Caco-2 (cell line): Measurements from ENCODE around the gene ZNF728. TPM values are rescaled to one million over a fixed set of nuclear protein-coding genes. Genes with fewer than 3 reads are reported as not detected.
"Not testable (repeated sequence)": the region's sequence is repeated elsewhere in the genome, so short reads cannot be mapped to it uniquely, and the experiment has no call there.

Source experiments
- BruUV-seq: library from RNA; stranded (reverse); fragments of 400-500 nt; replicated peaks from 2 replicates; lab custom pipeline; 2021; lab: Mats Ljungman, UMichigan
- CTCF ChIA-PET: fragments of 300-600 bp; sonication (Branson Sonifier 250); formaldehyde crosslinking; loops from one replicate; lab custom pipeline; 2022; ENCODE audit warnings: antibody characterized with exemption; lab: Charles Lee
- POLR2A ChIA-PET: fragments of 300-600 bp; sonication (Branson Sonifier 250); formaldehyde crosslinking; loops from one replicate; lab custom pipeline; 2022; ENCODE audit warnings: antibody characterized with exemption; lab: Charles Lee
- DNase-seq, 2 experiments: peaks; one replicate each; pipeline versions ENCODE4 v3.0.0 to v3.0.0-alpha.2; 2020 to 2022
- H3K27me3 ChIP-seq: replicated peaks from 2 replicates; pipeline ENCODE4 v1.6.0; 2011; ENCODE audit warnings: low read length; ENCODE audit not compliant: control insufficient read depth, insufficient read depth
- H3K36me3 ChIP-seq: 2 replicates; pipeline ENCODE4 v1.5.1; 2011; ENCODE audit warnings: low read length; ENCODE audit not compliant: control insufficient read depth, insufficient read depth
- H3K4me1 ChIP-seq: fragments of 250-450 bp; sonication (Bioruptor Pico); 2 replicates; pipeline ENCODE4 v1.5.1; 2020; ENCODE audit warnings: mild to moderate bottlenecking
- H3K4me3 ChIP-seq: 2 replicates; pipeline ENCODE4 v1.5.1; 2011; ENCODE audit warnings: low read depth, mild to moderate bottlenecking, control low read depth, low read length
- H3K9me3 ChIP-seq: fragments of 250-450 bp; sonication (Bioruptor Pico); 2 replicates; pipeline ENCODE4 v1.5.1; 2020; ENCODE audit warnings: mild to moderate bottlenecking, moderate library complexity
- H3K27ac Mint-ChIP-seq: one replicate; pipeline ENCODE4 v1.8.0; 2022; ENCODE audit warnings: mixed read lengths; ENCODE audit not compliant: unreplicated experiment
- H3K27me3 Mint-ChIP-seq: one replicate; pipeline ENCODE4 v1.8.0; 2022; ENCODE audit warnings: mixed read lengths; ENCODE audit not compliant: insufficient read depth, unreplicated experiment
- H3K36me3 Mint-ChIP-seq: one replicate; pipeline ENCODE4 v1.8.0; 2022; ENCODE audit warnings: mild to moderate bottlenecking, mixed read lengths; ENCODE audit not compliant: insufficient read depth, unreplicated experiment
- H3K4me1 Mint-ChIP-seq: one replicate; pipeline ENCODE4 v1.8.0; 2022; ENCODE audit warnings: low read depth, mixed read lengths; ENCODE audit not compliant: unreplicated experiment
- H3K4me3 Mint-ChIP-seq: one replicate; pipeline ENCODE4 v1.8.0; 2022; ENCODE audit warnings: mild to moderate bottlenecking, moderate library complexity, mixed read lengths; ENCODE audit not compliant: unreplicated experiment
- H3K9me3 Mint-ChIP-seq: one replicate; pipeline ENCODE4 v1.8.0; 2022; ENCODE audit warnings: mixed read lengths; ENCODE audit not compliant: unreplicated experiment
- CTCF ChIP-seq, 2 experiments: fragments of 200-600 bp in 1 of 2; IDR thresholded peaks; 1 replicate in 1 of 2; 2 replicates in 1 of 2; pipeline versions ENCODE4 v1.5.1 to v1.8.0; 2011 to 2022; ENCODE audit warnings: antibody characterized with exemption in 1 of 2, control low read depth in 1 of 2, inconsistent platforms in 1 of 2, low read depth in 1 of 2, low read length in 1 of 2, mild to moderate bottlenecking in 1 of 2, moderate library complexity in 1 of 2; ENCODE audit not compliant: insufficient read depth in 1 of 2, severe bottlenecking in 1 of 2, unreplicated experiment in 1 of 2
- intact Hi-C: fragments of 100-400 bp; cut with micrococcal nuclease; formaldehyde crosslinking; loops from one replicate; pipeline ENCODE4 v1.10.0; 2022; ENCODE audit not compliant: unreplicated experiment
- total RNA-seq: library from RNA; stranded (reverse); gene quantifications from 2 replicates; pipeline ENCODE4 v1.2.3, GENCODE V29; 2022

Gene ZNF728
- total RNA-seq, 1 experiment from 2014 or later, result not detected

GRCh38 chr19:23046743-23047142 lies 43.8 kb upstream of the ZNF728 start:
- no peak overlapping the region for H3K27ac Mint-ChIP-seq
- no TSS peak for BruUV-seq
- Histone ChIP-seq H3K36me3 (no peaks in the 10 kb centered on the region), H3K9me3 (no peaks in the 10 kb centered on the region), H3K4me3 (no peak overlapping the region), H3K4me1 (no peaks in the 10 kb centered on the region), H3K27me3 (no peaks in the 10 kb centered on the region)
- H3K4me3 Mint-ChIP-seq, result no peak overlapping the region
- H3K4me1 Mint-ChIP-seq, result no peaks in the 10 kb centered on the region
- intact Hi-C loops, result no loop called here
- H3K36me3 Mint-ChIP-seq, result no peaks in the 10 kb centered on the region
- DNase-seq, result no peak
- H3K9me3 Mint-ChIP-seq, result peaks cover 38% of the 10 kb centered on the region
- ChIA-PET POLR2A (no interaction called here), CTCF (no interaction called here)
- no peaks in the 10 kb centered on the region for H3K27me3 Mint-ChIP-seq
- TF ChIP-seq CTCF (IDR thresholded peaks at IDR 0.05; ENCODE audit: insufficient read depth in 1 of 2, low read depth in 1 of 2, low read length in 1 of 2, severe bottlenecking in 1 of 2, unreplicated experiment in 1 of 2), result no peak

- no peaks in the 10 kb centered on the region for H3K36me3 Mint-ChIP-seq
- intact Hi-C loops, result no loop called here
- H3K27me3 ChIP-seq, result no peaks in the 10 kb centered on the region
- no peaks in the 10 kb centered on the region for H3K9me3 ChIP-seq
- no peak for DNase-seq
- H3K4me3 Mint-ChIP-seq, result no peak overlapping the region
- H3K27ac Mint-ChIP-seq, result no peak overlapping the region
- no peaks in the 10 kb centered on the region for H3K27me3 Mint-ChIP-seq
- CTCF ChIA-PET, result no interaction called here
- no TSS peak for BruUV-seq
- POLR2A ChIA-PET, result no interaction called here
- H3K36me3 ChIP-seq, result no peaks in the 10 kb centered on the region
- peaks cover 9% of the 10 kb centered on the region for H3K9me3 Mint-ChIP-seq
- no peaks in the 10 kb centered on the region for H3K4me1 Mint-ChIP-seq
- TF ChIP-seq CTCF (IDR thresholded peaks at IDR 0.05; ENCODE audit: insufficient read depth in 1 of 2, low read depth in 1 of 2, low read length in 1 of 2, severe bottlenecking in 1 of 2, unreplicated experiment in 1 of 2), result no peak
- no peaks in the 10 kb centered on the region for H3K4me1 ChIP-seq
- H3K4me3 ChIP-seq, result no peak overlapping the region
Measured at GRCh38 chr19:23033721-23034120, 30.7 kb upstream of the ZNF728 start.

GRCh38 chr19:23015660-23016059 lies 12.7 kb upstream of the ZNF728 start:
- H3K4me3 Mint-ChIP-seq, result no peak overlapping the region
- H3K36me3 Mint-ChIP-seq, result no peaks in the 10 kb centered on the region
- ChIA-PET CTCF (no interaction called here), POLR2A (no interaction called here)
- Histone ChIP-seq H3K4me3 (no peak overlapping the region), H3K27me3 (no peaks in the 10 kb centered on the region), H3K36me3 (no peaks in the 10 kb centered on the region), H3K9me3 (no peaks in the 10 kb centered on the region; the same call in 1 of the 2 replicates), H3K4me1 (no peaks in the 10 kb centered on the region)
- H3K9me3 Mint-ChIP-seq, result peaks cover 17% of the 10 kb centered on the region
- DNase-seq, result no peak
- H3K27ac Mint-ChIP-seq, result no peak overlapping the region
- no peaks in the 10 kb centered on the region for H3K27me3 Mint-ChIP-seq
- intact Hi-C loops, result no loop called here
- no peak for TF ChIP-seq CTCF (IDR thresholded peaks at IDR 0.05; ENCODE audit: insufficient read depth in 1 of 2, low read depth in 1 of 2, low read length in 1 of 2, severe bottlenecking in 1 of 2, unreplicated experiment in 1 of 2)
- no TSS peak for BruUV-seq
- H3K4me1 Mint-ChIP-seq, result no peaks in the 10 kb centered on the region

- POLR2A ChIA-PET, BruUV-seq, H3K36me3 Mint-ChIP-seq, DNase-seq, H3K4me1 Mint-ChIP-seq, H3K27me3 ChIP-seq, intact Hi-C loops, H3K4me1 ChIP-seq, H3K4me3 ChIP-seq, H3K27me3 Mint-ChIP-seq, CTCF ChIA-PET, H3K4me3 Mint-ChIP-seq, H3K36me3 ChIP-seq, H3K27ac Mint-ChIP-seq, H3K9me3 ChIP-seq: not testable (repeated sequence)
- peaks cover 11% of the 10 kb centered on the region for H3K9me3 Mint-ChIP-seq
Measured at GRCh38 chr19:22994957-22995356, 8.0 kb downstream of the ZNF728 start.
